PC-9 (cell line): ENCODE data around the gene HEBP1. TPM values are rescaled to one million over a fixed set of nuclear protein-coding genes. Genes with fewer than 3 reads are reported as not detected.

Experiments used
- BruUV-seq: library from RNA; stranded (reverse); fragments of 400-500 nt; replicated peaks from 2 replicates; lab custom pipeline; 2021; lab: Mats Ljungman, UMichigan
- CTCF ChIA-PET: fragments of 300-600 bp; sonication (Branson Sonifier 250); formaldehyde crosslinking; loops from one replicate; lab custom pipeline; 2022; ENCODE audit warnings: antibody characterized with exemption; lab: Charles Lee
- POLR2A ChIA-PET: fragments of 300-600 bp; sonication (Branson Sonifier 250); formaldehyde crosslinking; loops from one replicate; lab custom pipeline; 2022; ENCODE audit warnings: antibody characterized with exemption; ENCODE audit not compliant: unreplicated experiment; lab: Charles Lee
- DNase-seq, 2 experiments: peaks; one replicate each; pipeline versions ENCODE4 v3.0.0 to v3.0.0-alpha.2; 2015 to 2022; ENCODE audit warnings: mixed read lengths in 1 of 2
- H2AFZ ChIP-seq: fragments of 200-600 bp; sonication (generic); 2 replicates; pipeline ENCODE4 v1.8.1; 2017; ENCODE audit warnings: antibody characterized with exemption
- H3F3A ChIP-seq: fragments of 200-600 bp; sonication (generic); 2 replicates; pipeline ENCODE4 v1.8.1; 2017; ENCODE audit warnings: antibody characterized with exemption, mild to moderate bottlenecking, low read depth; ENCODE audit not compliant: insufficient read depth
- H3K27ac ChIP-seq: fragments of 200-600 bp; sonication (generic); 2 replicates; pipeline ENCODE4 v1.6.1; 2016; ENCODE audit warnings: mixed run types
- H3K27me3 ChIP-seq: fragments of 200-600 bp; sonication (generic); 2 replicates; pipeline ENCODE4 v1.6.1; 2016; ENCODE audit warnings: low read depth, mixed run types; ENCODE audit not compliant: insufficient read depth
- H3K36me3 ChIP-seq: fragments of 200-600 bp; sonication (generic); 2 replicates; pipeline ENCODE4 v1.6.1; 2016; ENCODE audit warnings: low read depth, mixed run types
- H3K4me1 ChIP-seq: fragments of 200-600 bp; sonication (generic); replicated peaks from 2 replicates; pipeline ENCODE4 v1.6.1; 2016; ENCODE audit warnings: mixed run types; ENCODE audit not compliant: insufficient read depth
- H3K4me2 ChIP-seq: fragments of 200-600 bp; sonication (generic); 2 replicates; pipeline ENCODE4 v1.6.1; 2017; ENCODE audit warnings: mixed run types
- H3K4me3 ChIP-seq: fragments of 200-600 bp; sonication (generic); 2 replicates; pipeline ENCODE4 v1.6.1; 2016; ENCODE audit warnings: mixed run types
- H3K79me2 ChIP-seq: fragments of 200-600 bp; sonication (generic); 2 replicates; pipeline ENCODE4 v1.6.1; 2017; ENCODE audit warnings: low read depth, mixed run types
- H3K9me2 ChIP-seq: fragments of 200-600 bp; sonication (generic); 2 replicates; pipeline ENCODE4 v1.8.1; 2017; ENCODE audit warnings: mild to moderate bottlenecking; ENCODE audit not compliant: insufficient read depth
- H3K9me3 ChIP-seq: fragments of 200-600 bp; sonication (generic); 2 replicates; pipeline ENCODE4 v1.8.1; 2016; ENCODE audit warnings: low read depth; ENCODE audit not compliant: insufficient read depth
- H4K20me1 ChIP-seq: fragments of 200-600 bp; sonication (generic); 2 replicates; pipeline ENCODE4 v1.8.1; 2017; ENCODE audit not compliant: insufficient read depth
- EZH2 ChIP-seq: fragments of 200-600 bp; sonication (generic); IDR thresholded peaks from 2 replicates; pipeline ENCODE4 v1.8.0; 2017; ENCODE audit warnings: antibody characterized with exemption, low read depth
- intact Hi-C: fragments of 100-400 bp; cut with micrococcal nuclease; formaldehyde crosslinking; loops from one replicate; pipeline ENCODE4 v1.10.0; 2022; ENCODE audit not compliant: unreplicated experiment
- total RNA-seq: library from RNA; stranded (reverse); gene quantifications from 2 replicates; pipeline ENCODE4 v1.2.3, GENCODE V29; 2021
- TF ChIP-seq, protein P1 (sequence below): fragments of 200-600 bp; sonication (generic); conservative IDR thresholded peaks from 2 replicates; pipeline ENCODE4 v1.6.1; 2017; ENCODE audit warnings: mixed run types, antibody characterized with exemption, mild to moderate bottlenecking, moderate library complexity

The HEBP1 gene
- total RNA-seq, 1 experiment from 2014 or later, result 148 TPM

DNA sequence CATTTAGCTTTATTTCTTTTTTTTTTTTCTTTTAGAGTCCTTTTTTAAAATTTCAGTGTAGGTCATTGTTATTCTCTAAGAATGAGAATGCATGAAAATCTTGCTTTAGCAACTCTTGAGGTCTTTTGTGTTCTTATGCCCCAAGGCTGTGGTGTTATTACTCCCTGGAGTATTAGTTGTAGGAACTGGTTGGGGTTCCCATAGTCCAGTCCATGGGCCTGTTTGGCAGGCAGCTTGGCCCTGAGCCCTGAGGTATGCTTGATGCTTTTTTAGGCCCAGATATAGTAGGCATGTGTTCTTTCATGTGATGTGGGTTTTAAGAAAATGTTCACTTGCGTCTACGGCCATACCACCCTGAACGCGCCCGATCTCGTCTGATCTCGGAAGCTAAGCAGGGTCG is 45.8 kb upstream of the HEBP1 start:
- H3K4me3 ChIP-seq, result no peak overlapping the region
- no peak for DNase-seq
- H3K36me3 ChIP-seq, result no peaks in the 10 kb centered on the region
- 0 out of 2 replicates have a peak, but pooled peaks cover 4% of the 10 kb centered on the region for H3F3A ChIP-seq
- intact Hi-C loops, result no loop called here
- no peaks in the 10 kb centered on the region for H3K9me2 ChIP-seq
- H4K20me1 ChIP-seq, result no peaks in the 10 kb centered on the region
- H3K4me2 ChIP-seq, result peak overlapping the region; percentile 96; the same call in 1 of the 2 replicates
- no peak overlapping the region for H2AFZ ChIP-seq
- no peaks in the 10 kb centered on the region for H3K9me3 ChIP-seq
- TF ChIP-seq EZH2, result no peak
- TF ChIP-seq, protein P1, sequence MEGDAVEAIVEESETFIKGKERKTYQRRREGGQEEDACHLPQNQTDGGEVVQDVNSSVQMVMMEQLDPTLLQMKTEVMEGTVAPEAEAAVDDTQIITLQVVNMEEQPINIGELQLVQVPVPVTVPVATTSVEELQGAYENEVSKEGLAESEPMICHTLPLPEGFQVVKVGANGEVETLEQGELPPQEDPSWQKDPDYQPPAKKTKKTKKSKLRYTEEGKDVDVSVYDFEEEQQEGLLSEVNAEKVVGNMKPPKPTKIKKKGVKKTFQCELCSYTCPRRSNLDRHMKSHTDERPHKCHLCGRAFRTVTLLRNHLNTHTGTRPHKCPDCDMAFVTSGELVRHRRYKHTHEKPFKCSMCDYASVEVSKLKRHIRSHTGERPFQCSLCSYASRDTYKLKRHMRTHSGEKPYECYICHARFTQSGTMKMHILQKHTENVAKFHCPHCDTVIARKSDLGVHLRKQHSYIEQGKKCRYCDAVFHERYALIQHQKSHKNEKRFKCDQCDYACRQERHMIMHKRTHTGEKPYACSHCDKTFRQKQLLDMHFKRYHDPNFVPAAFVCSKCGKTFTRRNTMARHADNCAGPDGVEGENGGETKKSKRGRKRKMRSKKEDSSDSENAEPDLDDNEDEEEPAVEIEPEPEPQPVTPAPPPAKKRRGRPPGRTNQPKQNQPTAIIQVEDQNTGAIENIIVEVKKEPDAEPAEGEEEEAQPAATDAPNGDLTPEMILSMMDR, result no peak
- no peaks in the 10 kb centered on the region for H3K27me3 ChIP-seq
- peaks cover 11% of the 10 kb centered on the region; the same call in 1 of the 2 replicates for H3K4me1 ChIP-seq
- CTCF ChIA-PET, result interaction anchor here (0.6 to 1.2 kb wide), 4 partner anchors 21 to 331 kb away, joined by 3 to 15 read pairs (median 6); no protein-coding TSS in a partner anchor
- H3K27ac ChIP-seq, result no peak overlapping the region
- BruUV-seq, result no TSS peak
- H3K79me2 ChIP-seq, result no peaks in the 10 kb centered on the region
- POLR2A ChIA-PET, result interaction anchor here (0.6 kb wide), 1 partner anchor 45 kb away, joined by 4 read pairs; no protein-coding TSS in a partner anchor

- no peaks in the 10 kb centered on the region for H3K27me3 ChIP-seq
- no peaks in the 10 kb centered on the region for H3K9me3 ChIP-seq
- peak overlapping the region; percentile 96 for H3K4me2 ChIP-seq
- H3F3A ChIP-seq, result 0 out of 2 replicates have a peak, but pooled peaks cover 4% of the 10 kb centered on the region
- H3K4me1 ChIP-seq, result peaks cover 11% of the 10 kb centered on the region; the same call in 1 of the 2 replicates
- DNase-seq, result no peak
- no peaks in the 10 kb centered on the region for H4K20me1 ChIP-seq
- H3K27ac ChIP-seq, result no peak overlapping the region
- CTCF ChIA-PET, result interaction anchor here (0.6 to 1.2 kb wide), 4 partner anchors 21 to 332 kb away, joined by 3 to 15 read pairs (median 7); no protein-coding TSS in a partner anchor
- no peaks in the 10 kb centered on the region for H3K9me2 ChIP-seq
- no TSS peak for BruUV-seq
- peak overlapping the region; percentile 99 for H2AFZ ChIP-seq
- intact Hi-C loops, result loop anchor here (5.0 kb wide), 2 partner anchors 47 to 162 kb away; no protein-coding TSS in a partner anchor
- no peaks in the 10 kb centered on the region for H3K79me2 ChIP-seq
- H3K4me3 ChIP-seq, result peak overlapping the region; percentile 99
- TF ChIP-seq, protein P1, result no peak
- no peak for TF ChIP-seq EZH2
- H3K36me3 ChIP-seq, result no peaks in the 10 kb centered on the region
- POLR2A ChIA-PET, result interaction anchor here (0.5 kb wide), 1 partner anchor 178 kb away, joined by 5 read pairs; no protein-coding TSS in a partner anchor
Observed at GRCh38 chr12:13044906-13045299, 44.8 kb upstream of the HEBP1 start.

DNA sequence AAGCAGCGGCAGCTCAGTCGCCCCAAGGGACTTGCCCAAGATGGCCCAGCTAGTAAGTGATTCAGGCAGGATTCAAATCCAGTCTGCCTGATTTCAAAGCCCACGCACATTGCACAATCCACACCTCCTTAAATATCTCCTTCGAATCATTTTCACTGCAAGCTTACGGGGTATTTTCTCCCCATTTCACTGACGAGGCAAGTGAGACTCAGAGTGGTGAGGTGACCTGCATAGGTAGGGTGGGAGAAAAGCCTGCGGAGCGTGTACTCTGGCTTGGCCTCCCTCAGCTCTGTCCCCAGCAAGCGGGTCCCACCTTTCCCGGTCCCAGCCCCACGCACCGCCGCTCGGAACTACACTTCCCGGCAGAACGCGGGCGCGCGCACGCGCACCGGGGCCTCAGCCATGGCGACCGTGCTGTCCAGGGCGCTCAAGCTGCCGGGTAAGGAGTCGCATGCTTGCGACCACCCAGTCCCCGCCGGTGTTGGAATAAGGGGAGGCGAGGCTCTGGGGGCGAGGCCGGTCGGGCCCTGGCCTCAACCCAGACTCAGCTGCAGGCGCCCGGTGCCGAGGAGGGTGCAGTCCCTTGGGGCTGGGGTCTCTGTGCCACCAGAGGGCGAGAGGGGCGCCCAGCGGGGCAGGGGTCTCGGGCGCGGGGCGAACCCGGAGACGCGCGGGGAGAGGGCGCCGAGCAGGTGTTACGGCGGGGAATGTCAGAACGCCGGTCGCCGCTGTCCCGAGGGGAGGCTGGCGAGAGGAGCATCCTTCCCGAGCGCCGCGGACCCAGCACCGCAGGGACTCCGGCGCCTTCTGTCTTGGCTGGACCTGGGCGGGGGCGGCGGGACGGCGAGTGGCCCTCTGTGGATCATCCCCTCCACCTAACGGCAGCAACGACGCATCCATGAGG is 44.2 kb upstream of the HEBP1 start, which contains the start of gene FAM234B:
TSS of gene FAM234B (plus strand) at position 380 of the 904 bp plus-strand sequence. CDS start at position 403, 23 bp downstream.
- Histone ChIP-seq H3K4me2 (peak within 1 kb of the TSS; percentile 96), H3K9me2 (no peaks in the 10 kb centered on the region), H3K79me2 (no peaks in the 10 kb centered on the region), H3F3A (0 out of 2 replicates have a peak, but pooled peaks cover 4% of the 10 kb centered on the region), H3K9me3 (no peaks in the 10 kb centered on the region), H3K27me3 (no peaks in the 10 kb centered on the region), H2AFZ (peak within 1 kb of the TSS; percentile 99), H3K36me3 (no peaks in the 10 kb centered on the region), H3K4me3 (peak within 1 kb of the TSS; percentile 99), H3K27ac (no peak within 1 kb of the TSS), H3K4me1 (peaks cover 11% of the 10 kb centered on the region; the same call in 1 of the 2 replicates), H4K20me1 (no peaks in the 10 kb centered on the region)
- CTCF ChIA-PET, result interaction anchor here (0.6 to 1.2 kb wide), 3 partner anchors 20 to 234 kb away, joined by 3 to 15 read pairs (median 5); no protein-coding TSS in a partner anchor
- intact Hi-C loops, result loop anchor here (5.0 kb wide), 2 partner anchors 48 to 163 kb away; no protein-coding TSS in a partner anchor
- POLR2A ChIA-PET, result interaction anchor here (0.5 to 0.7 kb wide), 3 partner anchors 61 to 206 kb away, joined by 3 to 5 read pairs (median 4); no protein-coding TSS in a partner anchor
- peak in 1 of 2 experiments; percentile 71 for DNase-seq
- no peak for TF ChIP-seq EZH2
- TF ChIP-seq, protein P1, result no peak; the same call in 1 of the 2 replicates
- BruUV-seq, result no TSS peak
